ENCODE results near the gene PRSS38. TPM values are rescaled to one million over a fixed set of nuclear protein-coding genes. Genes with fewer than 3 reads are reported as not detected.

PRSS38 gene
- total and polyA plus RNA-seq, 10 of the 15 experiments (the other 5 are each of a cell fraction or from before 2014, with no cell fraction given): not detected

- TF ChIP-seq ZBTB33 (IDR thresholded peaks at IDR 0.05) (no peak), BMI1 (IDR thresholded peaks at IDR 0.05; ENCODE audit: borderline replicate concordance) (no peak), BACH1 (IDR thresholded peaks at IDR 0.05; ENCODE audit: borderline replicate concordance) (no peak)
These were observed 38.3 kb upstream of the PRSS38 start (continued) for GRCh38 chr1:227777156-227777555.

GRCh38 chr1:227777646-227778045 lies 37.8 kb upstream of the PRSS38 start:
- intact Hi-C loops (cut with micrococcal nuclease; ENCODE audit: unreplicated experiment): no loop called here

More at GRCh38 chr1:227777646-227778045, 37.8 kb upstream of the PRSS38 start:
- no peaks in the 10 kb centered on the region for H3K79me2 ChIP-seq (ENCODE audit: control insufficient read depth, insufficient read depth, low read length)
- TSS peak; percentile 31 for BruUV-seq (replicated peaks)
- FAIRE-seq (no peak), ATAC-seq (no peak), DNase-seq (ENCODE audit: low read depth, low spot score) (no peak)
- H3K9ac ChIP-seq (ENCODE audit: control insufficient read depth, insufficient read depth, low read length): no peak overlapping the region
- CTCF ChIA-PET: no interaction called here
- H3K36me3 ChIP-seq (ENCODE audit: control insufficient read depth in 2 of 2, insufficient read depth in 2 of 2, low read length in 1 of 2): peaks cover 4 to 11% of the 10 kb centered on the region in 2 experiments; a peak in 3 of 4 replicates
- TF ChIP-seq POU2F2 (IDR thresholded peaks at IDR 0.05; ENCODE audit: borderline replicate concordance, low read depth, low read length) (no peak), YBX1 (IDR thresholded peaks at IDR 0.05) (no peak), KDM1A (IDR thresholded peaks at IDR 0.05; ENCODE audit: borderline replicate concordance) (no peak), BMI1 (IDR thresholded peaks at IDR 0.05; ENCODE audit: borderline replicate concordance) (no peak), SRF (IDR thresholded peaks at IDR 0.05; ENCODE audit: low read depth in 2 of 2, low read length in 2 of 2) (no peak), NR2F1 (conservative IDR thresholded peaks at IDR 0.05) (no peak), CHD2 (IDR thresholded peaks at IDR 0.05; ENCODE audit: borderline replicate concordance, low read depth, low read length) (no peak), NBN (IDR thresholded peaks at IDR 0.05) (no peak), NFYA (IDR thresholded peaks at IDR 0.05; ENCODE audit: borderline replicate concordance, low read depth, low read length) (no peak), RFX5 (IDR thresholded peaks at IDR 0.05; ENCODE audit: low read depth, low read length) (no peak), JUNB (IDR thresholded peaks at IDR 0.05) (no peak), IKZF2 (IDR thresholded peaks at IDR 0.05) (no peak), EED (IDR thresholded peaks at IDR 0.05; ENCODE audit: low read depth) (no peak), BHLHE40 (IDR thresholded peaks at IDR 0.05; ENCODE audit: borderline replicate concordance in 1 of 2, low read depth in 2 of 2, low read length in 1 of 2) (no peak), PRDM15 (CRISPR knock-in tag; IDR thresholded peaks at IDR 0.05) (no peak), NFIC (IDR thresholded peaks at IDR 0.05; ENCODE audit: low read depth, low read length) (no peak)
- WGBS (ENCODE audit: insufficient coverage, insufficient replicate concordance, low lambda C conversion rate, missing lambda C conversion rate): 95% methylated on average over 4 of the region's 4 CpGs
- SMC1A ChIA-PET (ENCODE audit: uncharacterized antibody, unreplicated experiment): no interaction called here
- in situ Hi-C loops (cut with MboI): no loop called here
- no peak overlapping the region for H2AFZ ChIP-seq (ENCODE audit: control insufficient read depth, low read depth, low read length)
- H3K27ac ChIP-seq (ENCODE audit: control insufficient read depth, insufficient read depth): no peak overlapping the region
- RAD21 ChIA-PET (ENCODE audit: unreplicated experiment): no interaction called here
- H4K20me1 ChIP-seq (ENCODE audit: control insufficient read depth, insufficient read depth): no peaks in the 10 kb centered on the region
- POLR2A ChIA-PET: no interaction called here
- no peaks in the 10 kb centered on the region for H3K9me3 ChIP-seq (replicated peaks; ENCODE audit: control insufficient read depth, insufficient read depth, low read length)
- no peak overlapping the region for H3K4me2 ChIP-seq (ENCODE audit: control insufficient read depth, insufficient read depth)
- no peaks in the 10 kb centered on the region for H3K4me1 ChIP-seq (ENCODE audit: control insufficient read depth, insufficient read depth, low read length)
- no peaks in the 10 kb centered on the region for H3K27me3 ChIP-seq (replicated peaks in 1 of 2; ENCODE audit: control insufficient read depth in 2 of 2, insufficient read depth in 2 of 2, low read length in 1 of 2)
- H3K4me3 ChIP-seq: no peak overlapping the region

Measured in GM12878 (cell line).